Sigmoid colon (tissue), 4 donors: ENCODE data around the gene SHOC1.

Source experiments
- CTCF ChIP-seq, 4 experiments: fragments of 450-650 bp in 3 of 4; fragments of 200-600 bp in 1 of 4; IDR thresholded peaks; one replicate each; pipeline ENCODE4 v1.5.1; 2016 to 2019; ENCODE audit warnings: antibody characterized with exemption in 4 of 4, mild to moderate bottlenecking in 3 of 4, moderate library complexity in 2 of 4
- POLR2A ChIP-seq, 2 donors: fragments of 450-650 bp; IDR thresholded peaks; one replicate each; pipeline ENCODE4 v1.6.1; 2016; ENCODE audit warnings: antibody characterized with exemption in 2 of 2, mild to moderate bottlenecking in 2 of 2, moderate library complexity in 2 of 2
- POLR2AphosphoS5 ChIP-seq, 4 donors: sonication (generic); formaldehyde crosslinking; IDR thresholded peaks; one replicate each; pipeline ENCODE4 v1.6.1; 2017; ENCODE audit warnings: antibody characterized with exemption in 4 of 4

GRCh38 chr9:111825468-111826145 is 30.9 kb upstream of the SHOC1 start:
- TF ChIP-seq CTCF (IDR thresholded peaks at IDR 0.05) (no peak), POLR2AphosphoS5 (IDR thresholded peaks at IDR 0.05) (no peak), POLR2A (IDR thresholded peaks at IDR 0.05) (no peak)
